Panc1 (cell line): Measurements from ENCODE around the gene UBIAD1. TPM values are rescaled to one million over a fixed set of nuclear protein-coding genes. Genes with fewer than 3 reads are reported as not detected.
"Not testable (repeated sequence)": the region's sequence is repeated elsewhere in the genome, so short reads cannot be mapped to it uniquely, and the experiment has no call there.

Source experiments
- ATAC-seq: fragments of 200-7000 bp; cut with Tn5 transposase; 2 replicates; pipeline ENCODE4 v1.9.1; 2020; ENCODE audit warnings: mild to moderate bottlenecking, moderate library complexity
- BruUV-seq: library from RNA; stranded (reverse); fragments of 400-500 nt; replicated peaks from 2 replicates; lab custom pipeline; 2021; lab: Mats Ljungman, UMichigan
- CTCF ChIA-PET: fragments of 300-600 bp; sonication (Branson Sonifier 250); formaldehyde crosslinking; loops from one replicate; lab custom pipeline; 2022; ENCODE audit warnings: antibody characterized with exemption; lab: Charles Lee
- POLR2A ChIA-PET: fragments of 300-600 bp; sonication (Branson Sonifier 250); formaldehyde crosslinking; loops from one replicate; lab custom pipeline; 2022; ENCODE audit warnings: antibody characterized with exemption; lab: Charles Lee
- DNase-seq: peaks from one replicate; pipeline ENCODE4 v3.0.0-alpha.2; 2010; ENCODE audit warnings: low read depth, low spot score
- H3K27ac ChIP-seq: 2 replicates; pipeline ENCODE4 v1.5.1; 2011; ENCODE audit warnings: mild to moderate bottlenecking, low read length, inconsistent platforms
- H3K27me3 ChIP-seq: fragments of 200-500 bp; sonication (Bioruptor generic); 2 replicates; pipeline ENCODE4 v1.6.0; 2014; ENCODE audit warnings: low read length, inconsistent platforms; ENCODE audit not compliant: control insufficient read depth, insufficient read depth
- H3K36me3 ChIP-seq: fragments of 200-500 bp; sonication (Bioruptor generic); 2 replicates; pipeline ENCODE4 v1.5.1; 2014; ENCODE audit warnings: inconsistent platforms, mild to moderate bottlenecking, low read length, moderate library complexity; ENCODE audit not compliant: control insufficient read depth, insufficient read depth
- H3K4me1 ChIP-seq: 2 replicates; pipeline ENCODE4 v1.5.1; 2011; ENCODE audit warnings: inconsistent platforms, mild to moderate bottlenecking, low read length, moderate library complexity; ENCODE audit not compliant: control insufficient read depth, insufficient read depth
- H3K4me3 ChIP-seq, 2 experiments: 2 replicates each; pipeline ENCODE4 v1.5.1; 2011 to 2012; ENCODE audit warnings: low read depth in 2 of 2, low read length in 2 of 2, mild to moderate bottlenecking in 2 of 2, inconsistent platforms in 1 of 2, moderate library complexity in 1 of 2
- H3K9me3 ChIP-seq: fragments of 200-500 bp; sonication (Bioruptor generic); 2 replicates; pipeline ENCODE4 v1.5.1; 2014; ENCODE audit warnings: low read depth, mild to moderate bottlenecking, inconsistent platforms, low read length, moderate library complexity; ENCODE audit not compliant: control insufficient read depth, insufficient read depth
- POLR2AphosphoS5 ChIP-seq: IDR thresholded peaks from 2 replicates; pipeline ENCODE4 v1.6.1; 2012; ENCODE audit warnings: mild to moderate bottlenecking, low read depth, low read length, moderate library complexity
- SIN3A ChIP-seq: IDR thresholded peaks from 2 replicates; pipeline ENCODE4 v1.6.1; 2012; ENCODE audit warnings: low read depth, mild to moderate bottlenecking, low read length, moderate library complexity, borderline replicate concordance; ENCODE audit not compliant: insufficient read depth
- TCF7L2 ChIP-seq: IDR thresholded peaks from 2 replicates; pipeline ENCODE4 v1.6.1; 2011; ENCODE audit warnings: mild to moderate bottlenecking, low read depth, low read length, inconsistent platforms
- in situ Hi-C: cut with HindIII; loops from 2 replicates; pipeline ENCODE4 v1.10.0; 2016; ENCODE audit warnings: low sequenced_read_pairs, low pct_unique_long_range_greater_than_20kb
- intact Hi-C: fragments of 100-400 bp; cut with micrococcal nuclease; formaldehyde crosslinking; loops from one replicate; pipeline ENCODE4 v1.10.0; 2022; ENCODE audit not compliant: unreplicated experiment
- total RNA-seq: library from RNA; stranded (reverse); gene quantifications from one replicate; pipeline ENCODE4 v1.2.1, GENCODE V29; 2021; ENCODE audit not compliant: unreplicated experiment
- TF ChIP-seq, protein P1 (sequence below), 2 experiments: IDR thresholded peaks; 2 replicates each; pipeline ENCODE4 v1.6.1; 2011 to 2012; ENCODE audit warnings: low read depth in 2 of 2, control low read depth in 1 of 2, low read length in 1 of 2, mild to moderate bottlenecking in 1 of 2, moderate library complexity in 1 of 2; ENCODE audit not compliant: insufficient read depth in 1 of 2
- TF ChIP-seq, protein P2 (sequence below): fragments of 450-650 bp; IDR thresholded peaks from 2 replicates; pipeline ENCODE4 v1.5.1; 2017; ENCODE audit warnings: mild to moderate bottlenecking

The UBIAD1 gene
- total RNA-seq, 1 experiment from 2014 or later = 24.7 TPM

DNA sequence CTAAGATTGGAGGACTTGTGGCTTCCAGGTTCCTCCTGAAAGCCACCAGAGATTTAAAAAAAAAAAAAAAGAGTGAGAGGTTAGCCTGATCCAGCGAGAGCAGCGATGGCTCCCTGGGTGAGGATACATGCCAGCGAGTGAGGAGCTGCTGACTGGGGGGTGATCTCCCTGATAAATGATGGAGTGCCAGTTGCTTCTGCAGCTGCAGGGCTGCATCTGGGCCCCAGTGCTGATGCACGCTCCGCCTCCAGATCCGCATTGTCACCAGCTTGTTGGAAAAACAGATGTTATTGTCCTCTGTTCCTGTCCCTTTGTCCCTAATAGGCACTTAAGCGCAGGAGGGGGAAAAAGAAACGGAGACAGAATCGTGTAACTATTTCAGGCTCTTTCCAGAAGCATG lies 28.6 kb downstream of the UBIAD1 start:
- H3K27ac ChIP-seq = no peak overlapping the region

DNA sequence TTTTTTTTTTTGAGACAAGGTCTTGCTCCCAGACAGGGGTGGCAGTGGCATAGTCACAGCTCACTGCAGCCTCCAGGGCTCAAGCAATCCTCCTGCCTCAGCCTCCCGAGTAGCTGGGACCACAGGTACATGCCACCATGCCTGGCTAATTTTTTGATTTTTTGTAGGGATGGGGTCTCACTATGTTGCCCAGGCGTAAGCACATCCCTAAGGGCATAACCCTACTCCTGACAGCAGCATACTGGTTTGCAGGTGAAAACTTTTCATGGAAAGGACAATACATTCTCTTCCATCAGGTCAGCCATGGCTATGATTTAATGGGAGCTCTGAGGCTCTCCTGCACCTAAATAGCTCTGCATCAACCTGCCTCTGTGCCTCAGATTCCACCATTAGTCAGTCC lies 29.4 kb downstream of the UBIAD1 start:
- CTCF ChIA-PET = no interaction called here
- ATAC-seq = no peak
- in situ Hi-C loops = no loop called here

More for the DNA sequence above, 28.6 kb downstream of the UBIAD1 start:
- Histone ChIP-seq H3K9me3 (no peaks in the 10 kb centered on the region), H3K36me3 (no peaks in the 10 kb centered on the region), H3K27me3 (no peaks in the 10 kb centered on the region), H3K4me1 (no peaks in the 10 kb centered on the region), H3K4me3 (no peak overlapping the region)
- TF ChIP-seq, protein P1, sequence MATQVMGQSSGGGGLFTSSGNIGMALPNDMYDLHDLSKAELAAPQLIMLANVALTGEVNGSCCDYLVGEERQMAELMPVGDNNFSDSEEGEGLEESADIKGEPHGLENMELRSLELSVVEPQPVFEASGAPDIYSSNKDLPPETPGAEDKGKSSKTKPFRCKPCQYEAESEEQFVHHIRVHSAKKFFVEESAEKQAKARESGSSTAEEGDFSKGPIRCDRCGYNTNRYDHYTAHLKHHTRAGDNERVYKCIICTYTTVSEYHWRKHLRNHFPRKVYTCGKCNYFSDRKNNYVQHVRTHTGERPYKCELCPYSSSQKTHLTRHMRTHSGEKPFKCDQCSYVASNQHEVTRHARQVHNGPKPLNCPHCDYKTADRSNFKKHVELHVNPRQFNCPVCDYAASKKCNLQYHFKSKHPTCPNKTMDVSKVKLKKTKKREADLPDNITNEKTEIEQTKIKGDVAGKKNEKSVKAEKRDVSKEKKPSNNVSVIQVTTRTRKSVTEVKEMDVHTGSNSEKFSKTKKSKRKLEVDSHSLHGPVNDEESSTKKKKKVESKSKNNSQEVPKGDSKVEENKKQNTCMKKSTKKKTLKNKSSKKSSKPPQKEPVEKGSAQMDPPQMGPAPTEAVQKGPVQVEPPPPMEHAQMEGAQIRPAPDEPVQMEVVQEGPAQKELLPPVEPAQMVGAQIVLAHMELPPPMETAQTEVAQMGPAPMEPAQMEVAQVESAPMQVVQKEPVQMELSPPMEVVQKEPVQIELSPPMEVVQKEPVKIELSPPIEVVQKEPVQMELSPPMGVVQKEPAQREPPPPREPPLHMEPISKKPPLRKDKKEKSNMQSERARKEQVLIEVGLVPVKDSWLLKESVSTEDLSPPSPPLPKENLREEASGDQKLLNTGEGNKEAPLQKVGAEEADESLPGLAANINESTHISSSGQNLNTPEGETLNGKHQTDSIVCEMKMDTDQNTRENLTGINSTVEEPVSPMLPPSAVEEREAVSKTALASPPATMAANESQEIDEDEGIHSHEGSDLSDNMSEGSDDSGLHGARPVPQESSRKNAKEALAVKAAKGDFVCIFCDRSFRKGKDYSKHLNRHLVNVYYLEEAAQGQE (IDR thresholded peaks at IDR 0.05; ENCODE audit: insufficient read depth in 1 of 2, low read depth in 2 of 2, low read length in 1 of 2) = no peak
- no peak for ATAC-seq
- DNase-seq = no peak
- ChIA-PET CTCF (no interaction called here), POLR2A (no interaction called here)
- BruUV-seq = no TSS peak
- intact Hi-C loops = no loop called here
- in situ Hi-C loops = no loop called here

DNA sequence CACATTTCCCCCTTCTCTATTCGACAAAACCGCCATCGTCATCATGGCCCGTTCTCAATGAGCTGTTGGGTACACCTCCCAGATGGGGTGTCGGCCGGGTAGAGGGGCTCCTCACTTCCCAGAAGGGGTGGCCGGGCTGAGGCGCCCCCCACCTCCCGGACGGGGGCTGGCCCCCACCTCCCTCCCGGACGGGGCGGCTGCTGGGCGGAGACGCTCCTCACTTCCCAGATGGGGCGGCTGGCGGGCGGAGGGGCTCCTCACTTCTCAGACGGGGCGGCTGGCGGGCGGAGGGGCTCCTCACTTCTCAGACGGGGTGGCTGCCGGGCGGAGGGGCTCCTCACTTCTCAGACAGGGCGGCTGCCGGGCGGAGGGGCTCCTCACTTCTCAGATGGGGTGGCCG lies 32.5 kb downstream of the UBIAD1 start:
- H3K36me3 ChIP-seq, BruUV-seq, intact Hi-C loops, H3K9me3 ChIP-seq, H3K27me3 ChIP-seq, DNase-seq, CTCF ChIA-PET, ATAC-seq, H3K4me3 ChIP-seq, in situ Hi-C loops, H3K27ac ChIP-seq, H3K4me1 ChIP-seq, POLR2A ChIA-PET: not testable (repeated sequence)

More for the DNA sequence above, 29.4 kb downstream of the UBIAD1 start:
- no TSS peak for BruUV-seq
- Histone ChIP-seq H3K27me3 (no peaks in the 10 kb centered on the region), H3K27ac (no peak overlapping the region), H3K36me3 (no peaks in the 10 kb centered on the region), H3K4me1 (no peaks in the 10 kb centered on the region), H3K4me3 (no peak overlapping the region), H3K9me3 (no peaks in the 10 kb centered on the region)
- POLR2A ChIA-PET = no interaction called here
- TF ChIP-seq, protein P2, sequence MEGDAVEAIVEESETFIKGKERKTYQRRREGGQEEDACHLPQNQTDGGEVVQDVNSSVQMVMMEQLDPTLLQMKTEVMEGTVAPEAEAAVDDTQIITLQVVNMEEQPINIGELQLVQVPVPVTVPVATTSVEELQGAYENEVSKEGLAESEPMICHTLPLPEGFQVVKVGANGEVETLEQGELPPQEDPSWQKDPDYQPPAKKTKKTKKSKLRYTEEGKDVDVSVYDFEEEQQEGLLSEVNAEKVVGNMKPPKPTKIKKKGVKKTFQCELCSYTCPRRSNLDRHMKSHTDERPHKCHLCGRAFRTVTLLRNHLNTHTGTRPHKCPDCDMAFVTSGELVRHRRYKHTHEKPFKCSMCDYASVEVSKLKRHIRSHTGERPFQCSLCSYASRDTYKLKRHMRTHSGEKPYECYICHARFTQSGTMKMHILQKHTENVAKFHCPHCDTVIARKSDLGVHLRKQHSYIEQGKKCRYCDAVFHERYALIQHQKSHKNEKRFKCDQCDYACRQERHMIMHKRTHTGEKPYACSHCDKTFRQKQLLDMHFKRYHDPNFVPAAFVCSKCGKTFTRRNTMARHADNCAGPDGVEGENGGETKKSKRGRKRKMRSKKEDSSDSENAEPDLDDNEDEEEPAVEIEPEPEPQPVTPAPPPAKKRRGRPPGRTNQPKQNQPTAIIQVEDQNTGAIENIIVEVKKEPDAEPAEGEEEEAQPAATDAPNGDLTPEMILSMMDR = no peak
- TF ChIP-seq, protein P1 (IDR thresholded peaks at IDR 0.05; ENCODE audit: insufficient read depth in 1 of 2, low read depth in 2 of 2, low read length in 1 of 2) = no peak
- TF ChIP-seq TCF7L2 (no peak), POLR2AphosphoS5 (no peak), SIN3A (no peak)
- no peak for DNase-seq
- intact Hi-C loops = no loop called here
